ENCODE measurements around the gene HOXD4.

Gene HOXD4

DNA sequence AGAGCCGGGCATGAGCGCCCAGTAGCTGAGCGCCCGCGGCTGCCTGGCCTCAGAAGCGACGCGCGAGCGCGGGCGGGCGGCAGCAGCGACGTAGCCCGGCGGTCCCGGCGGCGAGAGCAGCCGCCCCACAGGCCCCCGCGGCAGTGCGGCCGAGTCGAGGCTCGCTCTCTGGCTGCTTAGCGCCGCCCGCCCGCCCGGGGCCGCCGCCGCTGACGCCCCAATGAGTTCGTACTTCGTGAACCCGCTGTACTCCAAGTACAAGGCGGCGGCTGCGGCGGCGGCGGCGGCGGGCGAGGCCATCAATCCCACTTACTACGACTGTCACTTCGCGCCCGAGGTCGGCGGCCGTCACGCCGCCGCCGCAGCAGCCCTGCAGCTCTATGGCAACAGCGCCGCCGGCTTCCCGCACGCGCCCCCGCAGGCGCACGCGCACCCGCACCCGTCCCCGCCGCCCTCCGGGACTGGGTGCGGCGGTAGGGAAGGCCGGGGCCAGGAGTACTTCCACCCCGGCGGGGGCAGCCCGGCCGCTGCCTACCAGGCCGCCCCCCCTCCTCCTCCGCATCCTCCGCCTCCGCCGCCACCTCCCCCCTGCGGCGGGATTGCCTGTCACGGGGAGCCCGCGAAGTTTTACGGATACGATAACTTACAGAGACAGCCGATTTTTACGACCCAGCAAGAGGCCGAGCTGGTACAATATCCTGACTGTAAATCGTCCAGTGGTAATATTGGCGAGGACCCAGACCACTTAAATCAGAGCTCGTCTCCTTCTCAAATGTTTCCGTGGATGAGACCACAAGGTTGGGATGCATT is 21.0 kb upstream of the HOXD4 start (continued):
- TF ChIP-seq IKZF3 (tag by site-specific recombination; IDR thresholded peaks at IDR 0.05) (peak; percentile 77), ZSCAN23 (tag by site-specific recombination; IDR thresholded peaks at IDR 0.05) (no peak), ZNF777 (tag by site-specific recombination; IDR thresholded peaks at IDR 0.05; ENCODE audit: borderline replicate concordance) (no peak), KLF8 (tag by site-specific recombination; IDR thresholded peaks at IDR 0.05) (0 out of 2 replicates have a peak, but pooled peaks have one; percentile 33), ZNF707 (tag by site-specific recombination; IDR thresholded peaks at IDR 0.05) (no peak), ZNF549 (tag by site-specific recombination; IDR thresholded peaks at IDR 0.05) (no peak), GLIS1 (tag by site-specific recombination; IDR thresholded peaks at IDR 0.05) (peak; percentile 91), OSR2 (tag by site-specific recombination; IDR thresholded peaks at IDR 0.05) (peak; percentile 80), ZFP41 (tag by site-specific recombination; IDR thresholded peaks at IDR 0.05; ENCODE audit: borderline replicate concordance) (no peak), ZNF426 (tag by site-specific recombination; IDR thresholded peaks at IDR 0.05) (no peak), GLI2 (tag by site-specific recombination; IDR thresholded peaks at IDR 0.05; ENCODE audit: borderline replicate concordance, low read depth) (no peak), KLF1 (tag by site-specific recombination; IDR thresholded peaks at IDR 0.05) (no peak), ZBTB8A (tag by site-specific recombination; IDR thresholded peaks at IDR 0.05) (peak; percentile 80), EGR2 (tag by site-specific recombination; IDR thresholded peaks at IDR 0.05; ENCODE audit: low read depth) (peak; percentile 87), RBAK (tag by site-specific recombination; IDR thresholded peaks at IDR 0.05) (no peak), ZBTB1 (tag by site-specific recombination; IDR thresholded peaks at IDR 0.05) (no peak), ZNF311 (tag by site-specific recombination; IDR thresholded peaks at IDR 0.05; ENCODE audit: borderline replicate concordance) (no peak), ZNF138 (tag by site-specific recombination; IDR thresholded peaks at IDR 0.05; ENCODE audit: borderline replicate concordance) (no peak), ZBTB17 (tag by site-specific recombination; IDR thresholded peaks at IDR 0.05) (peak; percentile 71), ZIC2 (tag by site-specific recombination; IDR thresholded peaks at IDR 0.05) (peak; percentile 76), ZNF324 (tag by site-specific recombination; IDR thresholded peaks at IDR 0.05) (peak; percentile 18; the same call in 1 of the 2 replicates), ZNF292 (tag by site-specific recombination; IDR thresholded peaks at IDR 0.05; ENCODE audit: borderline replicate concordance, low read depth) (no peak), ZNF366 (tag by site-specific recombination; conservative IDR thresholded peaks at IDR 0.05) (peak; percentile 32; the same call in 1 of the 2 replicates), ZNF184 (tag by site-specific recombination; IDR thresholded peaks at IDR 0.05) (no peak), ZNF341 (tag by site-specific recombination; IDR thresholded peaks at IDR 0.05; ENCODE audit: low read depth) (peak; percentile 79), ZNF404 (tag by site-specific recombination; IDR thresholded peaks at IDR 0.05) (no peak), ZNF596 (tag by site-specific recombination; IDR thresholded peaks at IDR 0.05) (no peak; the same call in 1 of the 2 replicates)
- TF ChIP-seq, protein P1, sequence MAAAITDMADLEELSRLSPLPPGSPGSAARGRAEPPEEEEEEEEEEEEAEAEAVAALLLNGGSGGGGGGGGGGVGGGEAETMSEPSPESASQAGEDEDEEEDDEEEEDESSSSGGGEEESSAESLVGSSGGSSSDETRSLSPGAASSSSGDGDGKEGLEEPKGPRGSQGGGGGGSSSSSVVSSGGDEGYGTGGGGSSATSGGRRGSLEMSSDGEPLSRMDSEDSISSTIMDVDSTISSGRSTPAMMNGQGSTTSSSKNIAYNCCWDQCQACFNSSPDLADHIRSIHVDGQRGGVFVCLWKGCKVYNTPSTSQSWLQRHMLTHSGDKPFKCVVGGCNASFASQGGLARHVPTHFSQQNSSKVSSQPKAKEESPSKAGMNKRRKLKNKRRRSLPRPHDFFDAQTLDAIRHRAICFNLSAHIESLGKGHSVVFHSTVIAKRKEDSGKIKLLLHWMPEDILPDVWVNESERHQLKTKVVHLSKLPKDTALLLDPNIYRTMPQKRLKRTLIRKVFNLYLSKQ (tag by site-specific recombination; IDR thresholded peaks at IDR 0.05; ENCODE audit: borderline replicate concordance) = no peak
- TF ChIP-seq, protein P2, sequence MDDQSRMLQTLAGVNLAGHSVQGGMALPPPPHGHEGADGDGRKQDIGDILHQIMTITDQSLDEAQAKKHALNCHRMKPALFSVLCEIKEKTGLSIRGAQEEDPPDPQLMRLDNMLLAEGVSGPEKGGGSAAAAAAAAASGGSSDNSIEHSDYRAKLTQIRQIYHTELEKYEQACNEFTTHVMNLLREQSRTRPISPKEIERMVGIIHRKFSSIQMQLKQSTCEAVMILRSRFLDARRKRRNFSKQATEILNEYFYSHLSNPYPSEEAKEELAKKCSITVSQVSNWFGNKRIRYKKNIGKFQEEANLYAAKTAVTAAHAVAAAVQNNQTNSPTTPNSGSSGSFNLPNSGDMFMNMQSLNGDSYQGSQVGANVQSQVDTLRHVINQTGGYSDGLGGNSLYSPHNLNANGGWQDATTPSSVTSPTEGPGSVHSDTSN (CRISPR knock-in tag; IDR thresholded peaks at IDR 0.05) = no peak
- TF ChIP-seq, protein P3, sequence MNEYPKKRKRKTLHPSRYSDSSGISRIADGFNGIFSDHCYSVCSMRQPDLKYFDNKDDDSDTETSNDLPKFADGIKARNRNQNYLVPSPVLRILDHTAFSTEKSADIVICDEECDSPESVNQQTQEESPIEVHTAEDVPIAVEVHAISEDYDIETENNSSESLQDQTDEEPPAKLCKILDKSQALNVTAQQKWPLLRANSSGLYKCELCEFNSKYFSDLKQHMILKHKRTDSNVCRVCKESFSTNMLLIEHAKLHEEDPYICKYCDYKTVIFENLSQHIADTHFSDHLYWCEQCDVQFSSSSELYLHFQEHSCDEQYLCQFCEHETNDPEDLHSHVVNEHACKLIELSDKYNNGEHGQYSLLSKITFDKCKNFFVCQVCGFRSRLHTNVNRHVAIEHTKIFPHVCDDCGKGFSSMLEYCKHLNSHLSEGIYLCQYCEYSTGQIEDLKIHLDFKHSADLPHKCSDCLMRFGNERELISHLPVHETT (tag by site-specific recombination; IDR thresholded peaks at IDR 0.05) = 0 out of 2 replicates have a peak, but pooled peaks have one; percentile 10
- TF ChIP-seq, protein P4, sequence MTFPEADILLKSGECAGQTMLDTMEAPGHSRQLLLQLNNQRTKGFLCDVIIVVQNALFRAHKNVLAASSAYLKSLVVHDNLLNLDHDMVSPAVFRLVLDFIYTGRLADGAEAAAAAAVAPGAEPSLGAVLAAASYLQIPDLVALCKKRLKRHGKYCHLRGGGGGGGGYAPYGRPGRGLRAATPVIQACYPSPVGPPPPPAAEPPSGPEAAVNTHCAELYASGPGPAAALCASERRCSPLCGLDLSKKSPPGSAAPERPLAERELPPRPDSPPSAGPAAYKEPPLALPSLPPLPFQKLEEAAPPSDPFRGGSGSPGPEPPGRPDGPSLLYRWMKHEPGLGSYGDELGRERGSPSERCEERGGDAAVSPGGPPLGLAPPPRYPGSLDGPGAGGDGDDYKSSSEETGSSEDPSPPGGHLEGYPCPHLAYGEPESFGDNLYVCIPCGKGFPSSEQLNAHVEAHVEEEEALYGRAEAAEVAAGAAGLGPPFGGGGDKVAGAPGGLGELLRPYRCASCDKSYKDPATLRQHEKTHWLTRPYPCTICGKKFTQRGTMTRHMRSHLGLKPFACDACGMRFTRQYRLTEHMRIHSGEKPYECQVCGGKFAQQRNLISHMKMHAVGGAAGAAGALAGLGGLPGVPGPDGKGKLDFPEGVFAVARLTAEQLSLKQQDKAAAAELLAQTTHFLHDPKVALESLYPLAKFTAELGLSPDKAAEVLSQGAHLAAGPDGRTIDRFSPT (tag by site-specific recombination; IDR thresholded peaks at IDR 0.05) = 0 out of 2 replicates have a peak, but pooled peaks have one; percentile 59
- TF ChIP-seq, protein P5, sequence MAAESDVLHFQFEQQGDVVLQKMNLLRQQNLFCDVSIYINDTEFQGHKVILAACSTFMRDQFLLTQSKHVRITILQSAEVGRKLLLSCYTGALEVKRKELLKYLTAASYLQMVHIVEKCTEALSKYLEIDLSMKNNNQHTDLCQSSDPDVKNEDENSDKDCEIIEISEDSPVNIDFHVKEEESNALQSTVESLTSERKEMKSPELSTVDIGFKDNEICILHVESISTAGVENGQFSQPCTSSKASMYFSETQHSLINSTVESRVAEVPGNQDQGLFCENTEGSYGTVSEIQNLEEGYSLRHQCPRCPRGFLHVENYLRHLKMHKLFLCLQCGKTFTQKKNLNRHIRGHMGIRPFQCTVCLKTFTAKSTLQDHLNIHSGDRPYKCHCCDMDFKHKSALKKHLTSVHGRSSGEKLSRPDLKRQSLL (tag by site-specific recombination; IDR thresholded peaks at IDR 0.05) = no peak
